Upper lobe of right lung (tissue), 1 donor: Measurements from ENCODE around the gene ITSN1. TPM values are rescaled to one million over a fixed set of nuclear protein-coding genes. Genes with fewer than 3 reads are reported as not detected.

Experiments
- ATAC-seq: fragments of 200-7000 bp; cut with Tn5 transposase; one replicate; pipeline ENCODE4 v1.9.1; 2020; ENCODE audit warnings: mild to moderate bottlenecking, moderate library complexity
- DNase-seq: peaks from one replicate; pipeline ENCODE4 v3.0.0-alpha.2; 2020
- H3K27ac ChIP-seq: fragments of 200-600 bp; one replicate; pipeline ENCODE4 v1.8.0; 2022
- H3K27me3 ChIP-seq: fragments of 200-600 bp; one replicate; pipeline ENCODE4 v1.8.0; 2022; ENCODE audit warnings: mild to moderate bottlenecking
- H3K36me3 ChIP-seq: fragments of 200-600 bp; one replicate; pipeline ENCODE4 v1.8.0; 2022
- H3K4me1 ChIP-seq: fragments of 200-600 bp; one replicate; pipeline ENCODE4 v1.8.0; 2022
- H3K4me3 ChIP-seq: fragments of 200-600 bp; one replicate; pipeline ENCODE4 v1.8.0; 2022; ENCODE audit warnings: mild to moderate bottlenecking
- H3K9me3 ChIP-seq: fragments of 200-600 bp; one replicate; pipeline ENCODE4 v1.8.0; 2022
- CTCF ChIP-seq: fragments of 200-600 bp; IDR thresholded peaks from one replicate; pipeline ENCODE4 v1.8.0; 2022; ENCODE audit warnings: antibody characterized with exemption
- intact Hi-C: fragments of 100-400 bp; cut with DNase I; formaldehyde crosslinking; loops from one replicate; pipeline ENCODE4 v1.11.0; 2022
- total RNA-seq: library from RNA; stranded (reverse); fragmentation: NEBNext Ultra II Directional; extraction: Animal tissue kit (Norgen Biotek cat#: 25700); gene quantifications from one replicate; pipeline ENCODE4 v1.2.1, GENCODE V29; 2021
- donor health status: DM: no; HTN: yes; CAD: no; lungs with severe emphysema.

ITSN1 gene
- total RNA-seq, 1 donor from 2014 or later = 32.0 TPM

GRCh38 chr21:33700491-33700890 is 58.2 kb downstream of the ITSN1 start:
- no peaks in the 10 kb centered on the region for H3K27me3 ChIP-seq
- H3K9me3 ChIP-seq = no peaks in the 10 kb centered on the region
- H3K36me3 ChIP-seq = no peaks in the 10 kb centered on the region
- no peak overlapping the region for H3K4me3 ChIP-seq
- TF ChIP-seq CTCF = no peak
- DNase-seq (no peak), ATAC-seq (no peak)
- intact Hi-C loops = no loop called here
- peaks cover 15% of the 10 kb centered on the region for H3K4me1 ChIP-seq
- no peak overlapping the region for H3K27ac ChIP-seq

GRCh38 chr21:33703750-33704606 is 61.7 kb downstream of the ITSN1 start:
- intact Hi-C loops = no loop called here
- no peak for TF ChIP-seq CTCF
- Histone ChIP-seq H3K4me3 (no peak overlapping the region), H3K27me3 (no peaks in the 10 kb centered on the region), H3K4me1 (peaks cover 6% of the 10 kb centered on the region), H3K36me3 (no peaks in the 10 kb centered on the region), H3K27ac (peak overlapping the region; percentile 61), H3K9me3 (no peaks in the 10 kb centered on the region)
- DNase-seq (no peak), ATAC-seq (peak; percentile 78)

GRCh38 chr21:33707846-33708245 is 65.5 kb downstream of the ITSN1 start:
- H3K4me3 ChIP-seq = no peak overlapping the region
- DNase-seq = no peak
- H3K27ac ChIP-seq = no peak overlapping the region
- ATAC-seq = no peak
- TF ChIP-seq CTCF = no peak
- no peaks in the 10 kb centered on the region for H3K27me3 ChIP-seq
- H3K36me3 ChIP-seq = no peaks in the 10 kb centered on the region
- H3K9me3 ChIP-seq = no peaks in the 10 kb centered on the region
- intact Hi-C loops = no loop called here
- peaks cover 6% of the 10 kb centered on the region for H3K4me1 ChIP-seq

- no peak overlapping the region for H3K4me3 ChIP-seq
- TF ChIP-seq CTCF = no peak
- no peaks in the 10 kb centered on the region for H3K36me3 ChIP-seq
- peaks cover 3% of the 10 kb centered on the region for H3K4me1 ChIP-seq
- DNase-seq (no peak), ATAC-seq (no peak)
- no peaks in the 10 kb centered on the region for H3K27me3 ChIP-seq
- H3K9me3 ChIP-seq = no peaks in the 10 kb centered on the region
- H3K27ac ChIP-seq = no peak overlapping the region
- intact Hi-C loops = no loop called here
These were observed 66.6 kb downstream of the ITSN1 start for GRCh38 chr21:33708874-33709273.

GRCh38 chr21:33712022-33712803 is 69.9 kb downstream of the ITSN1 start:
- Histone ChIP-seq H3K4me1 (no peaks in the 10 kb centered on the region), H3K4me3 (no peak overlapping the region), H3K36me3 (no peaks in the 10 kb centered on the region), H3K27ac (no peak overlapping the region), H3K27me3 (no peaks in the 10 kb centered on the region), H3K9me3 (no peaks in the 10 kb centered on the region)
- intact Hi-C loops = no loop called here
- no peak for ATAC-seq
- TF ChIP-seq CTCF = no peak
- no peak for DNase-seq
